ENCODE data around the gene TRAF3.

TRAF3 gene

GRCh38 chr14:102910442-102910841 lies 133.2 kb downstream of the TRAF3 start:
- no peak for DNase-seq

GRCh38 chr14:102911541-102911951 lies 134.3 kb downstream of the TRAF3 start:
- no peak for DNase-seq

GRCh38 chr14:102911991-102912761 lies 134.9 kb downstream of the TRAF3 start:
- DNase-seq = no peak

- no peak for DNase-seq
Measured at GRCh38 chr14:102913341-102914211, 136.3 kb downstream of the TRAF3 start.

GRCh38 chr14:102914474-102915291 lies 137.4 kb downstream of the TRAF3 start:
- no peak for DNase-seq

GRCh38 chr14:102915292-102916110 lies 138.3 kb downstream of the TRAF3 start:
- DNase-seq = no peak

- DNase-seq = no peak
Measured at GRCh38 chr14:102916347-102917055, 139.3 kb downstream of the TRAF3 start.

- no peak for DNase-seq
Measured at GRCh38 chr14:102917056-102917385, 139.8 kb downstream of the TRAF3 start.

GRCh38 chr14:102917469-102918211 lies 140.4 kb downstream of the TRAF3 start:
- DNase-seq = peak; percentile 21

- no peak for DNase-seq
Measured at GRCh38 chr14:102918438-102918837, 141.2 kb downstream of the TRAF3 start.

- DNase-seq = no peak
Measured at GRCh38 chr14:102920273-102920997, 143.2 kb downstream of the TRAF3 start.

- DNase-seq = no peak
Measured at GRCh38 chr14:102920998-102921304, 143.7 kb downstream of the TRAF3 start.

GRCh38 chr14:102922490-102923200 lies 145.4 kb downstream of the TRAF3 start, which contains the start of gene AMN:
Gene AMN (plus strand): TSS chr14:102922663. CDS start chr14:102922689, 26 bp downstream.
- DNase-seq = no peak

GRCh38 chr14:102923201-102923924 lies 146.1 kb downstream of the TRAF3 start:
- DNase-seq = no peak

GRCh38 chr14:102923925-102924486 lies 146.8 kb downstream of the TRAF3 start:
- DNase-seq = no peak

- DNase-seq = no peak
Measured at GRCh38 chr14:102924632-102925588, 147.7 kb downstream of the TRAF3 start.

GRCh38 chr14:102925646-102926045 lies 148.4 kb downstream of the TRAF3 start:
- no peak for DNase-seq

Data from NCI-H2171 (cell line).